H1 (cell line): Measurements from ENCODE around the gene FRMD7.

Experiments used
- ATF3 ChIP-seq: IDR thresholded peaks from 2 replicates; pipeline ENCODE4 v1.6.1; 2011; ENCODE audit warnings: low read depth, mild to moderate bottlenecking, low read length; ENCODE audit not compliant: insufficient read depth
- EZH2 ChIP-seq: fragments of 200-600 bp; sonication (generic); IDR thresholded peaks from 2 replicates; pipeline ENCODE4 v1.7.1; 2012; ENCODE audit warnings: low read depth, mild to moderate bottlenecking, moderate library complexity, low read length, inconsistent platforms; ENCODE audit not compliant: severe bottlenecking
- GTF2F1 ChIP-seq: IDR thresholded peaks from 2 replicates; pipeline ENCODE4 v1.6.1; 2012; ENCODE audit warnings: low read depth, low read length, improper control_type of control experiment, borderline replicate concordance
- HDAC6 ChIP-seq: IDR thresholded peaks from one replicate; pipeline ENCODE4 v1.7.1; 2012; ENCODE audit warnings: low read depth, mild to moderate bottlenecking, inconsistent platforms, low read length, moderate library complexity
- PHF8 ChIP-seq: fragments of 200-600 bp; sonication (generic); conservative IDR thresholded peaks from 2 replicates; pipeline ENCODE4 v1.7.1; 2012; ENCODE audit warnings: low read depth, mild to moderate bottlenecking, inconsistent platforms, low read length, moderate library complexity
- POLR2AphosphoS5 ChIP-seq: IDR thresholded peaks from 2 replicates; pipeline ENCODE4 v1.6.1; 2011; ENCODE audit warnings: low read depth, low read length
- RFX5 ChIP-seq: IDR thresholded peaks from 2 replicates; pipeline ENCODE4 v1.6.1; 2011; ENCODE audit warnings: low read depth, low read length, improper control_type of control experiment, borderline replicate concordance
- SP2 ChIP-seq: IDR thresholded peaks from 2 replicates; pipeline ENCODE4 v1.6.1; 2012; ENCODE audit warnings: mild to moderate bottlenecking, low read length, inconsistent platforms
- TAF1 ChIP-seq: IDR thresholded peaks from 2 replicates; pipeline ENCODE4 v1.6.1; 2011; ENCODE audit warnings: mild to moderate bottlenecking, low read depth, low read length
- YY1 ChIP-seq: IDR thresholded peaks from 2 replicates; pipeline ENCODE4 v1.6.1; 2011; ENCODE audit warnings: low read depth, mild to moderate bottlenecking, low read length
- TF ChIP-seq, protein P1 (sequence below), 3 experiments: IDR thresholded peaks; 1 replicate in 2 of 3; 2 replicates in 1 of 3; pipeline versions ENCODE4 v1.5.1 to v1.6.1; 2011; ENCODE audit warnings: low read length in 3 of 3, mild to moderate bottlenecking in 3 of 3, inconsistent platforms in 2 of 3, low read depth in 1 of 3, moderate library complexity in 1 of 3; ENCODE audit not compliant: insufficient read depth in 1 of 3; ENCODE audit errors: control extremely low read depth in 1 of 3

- no peak for TF ChIP-seq ATF3
- no peak for TF ChIP-seq RFX5
- no peak for TF ChIP-seq SP2
- no peak for TF ChIP-seq HDAC6
- TF ChIP-seq, protein P1, sequence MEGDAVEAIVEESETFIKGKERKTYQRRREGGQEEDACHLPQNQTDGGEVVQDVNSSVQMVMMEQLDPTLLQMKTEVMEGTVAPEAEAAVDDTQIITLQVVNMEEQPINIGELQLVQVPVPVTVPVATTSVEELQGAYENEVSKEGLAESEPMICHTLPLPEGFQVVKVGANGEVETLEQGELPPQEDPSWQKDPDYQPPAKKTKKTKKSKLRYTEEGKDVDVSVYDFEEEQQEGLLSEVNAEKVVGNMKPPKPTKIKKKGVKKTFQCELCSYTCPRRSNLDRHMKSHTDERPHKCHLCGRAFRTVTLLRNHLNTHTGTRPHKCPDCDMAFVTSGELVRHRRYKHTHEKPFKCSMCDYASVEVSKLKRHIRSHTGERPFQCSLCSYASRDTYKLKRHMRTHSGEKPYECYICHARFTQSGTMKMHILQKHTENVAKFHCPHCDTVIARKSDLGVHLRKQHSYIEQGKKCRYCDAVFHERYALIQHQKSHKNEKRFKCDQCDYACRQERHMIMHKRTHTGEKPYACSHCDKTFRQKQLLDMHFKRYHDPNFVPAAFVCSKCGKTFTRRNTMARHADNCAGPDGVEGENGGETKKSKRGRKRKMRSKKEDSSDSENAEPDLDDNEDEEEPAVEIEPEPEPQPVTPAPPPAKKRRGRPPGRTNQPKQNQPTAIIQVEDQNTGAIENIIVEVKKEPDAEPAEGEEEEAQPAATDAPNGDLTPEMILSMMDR (IDR thresholded peaks at IDR 0.05; ENCODE audit: control extremely low read depth in 1 of 3, insufficient read depth in 1 of 3, low read depth in 1 of 3, low read length in 3 of 3) = no peak
- no peak for TF ChIP-seq GTF2F1
- TF ChIP-seq PHF8 = no peak
- no peak for TF ChIP-seq YY1
- no peak for TF ChIP-seq TAF1
- no peak for TF ChIP-seq EZH2
- no peak for TF ChIP-seq POLR2AphosphoS5
These were observed 97.6 kb downstream of the FRMD7 start for GRCh38 chrX:132030264-132030663.
